ENCODE measurements around the gene TEK.
"Not testable (repeated sequence)": the region's sequence is repeated elsewhere in the genome, so short reads cannot be mapped to it uniquely, and the experiment has no call there.

TEK gene

DNA sequence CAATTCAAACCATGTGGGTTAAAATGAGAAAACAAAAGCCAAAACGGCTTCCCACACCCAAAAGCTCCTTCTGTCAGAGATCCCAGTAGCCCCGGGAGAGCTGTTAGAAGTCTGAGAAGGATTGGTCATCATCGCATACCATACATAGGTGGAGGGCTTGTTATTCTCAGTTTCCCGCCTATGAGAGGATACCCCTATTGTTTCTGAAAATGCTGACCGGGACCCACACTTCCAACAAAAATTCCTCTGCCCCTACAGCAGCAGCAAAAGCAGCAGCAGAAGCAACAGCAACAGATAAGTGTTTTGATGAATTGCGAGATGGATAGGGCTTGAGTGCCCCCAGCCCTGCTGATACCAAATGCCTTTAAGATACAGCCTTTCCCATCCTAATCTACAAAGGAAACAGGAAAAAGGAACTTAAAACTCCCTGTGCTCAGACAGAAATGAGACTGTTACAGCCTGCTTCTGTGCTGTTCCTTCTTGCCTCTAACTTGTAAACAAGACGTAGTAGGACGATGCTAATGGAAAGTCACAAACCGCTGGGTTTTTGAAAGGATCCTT is at the start of gene TEK:
Gene TEK, plus strand, starts transcription at position 245 of the 561 bp plus-strand sequence. CDS start 366 bp downstream, outside the sequence.
- DNase-seq (ENCODE audit: low spot score): no peak

DNA sequence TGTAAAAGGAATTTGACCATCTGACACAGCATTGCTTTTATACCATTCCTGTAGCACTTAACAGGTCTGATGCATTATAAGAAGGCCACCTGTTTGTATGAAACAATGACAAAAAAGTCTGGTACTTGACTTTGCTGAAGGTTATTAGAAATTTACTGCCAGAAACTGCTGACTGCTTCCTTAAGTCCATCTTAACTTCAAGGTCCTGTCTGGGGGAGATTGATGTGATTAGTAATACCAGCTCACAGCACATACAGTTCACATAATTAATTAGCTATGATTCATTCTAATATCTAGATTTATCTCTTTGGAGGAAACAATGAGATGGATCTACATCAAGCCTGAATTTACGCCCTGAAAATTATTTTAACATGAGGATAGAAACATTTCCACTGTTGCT is 49.6 kb upstream of the TEK start:
- no peak for DNase-seq (ENCODE audit: low spot score)

DNA sequence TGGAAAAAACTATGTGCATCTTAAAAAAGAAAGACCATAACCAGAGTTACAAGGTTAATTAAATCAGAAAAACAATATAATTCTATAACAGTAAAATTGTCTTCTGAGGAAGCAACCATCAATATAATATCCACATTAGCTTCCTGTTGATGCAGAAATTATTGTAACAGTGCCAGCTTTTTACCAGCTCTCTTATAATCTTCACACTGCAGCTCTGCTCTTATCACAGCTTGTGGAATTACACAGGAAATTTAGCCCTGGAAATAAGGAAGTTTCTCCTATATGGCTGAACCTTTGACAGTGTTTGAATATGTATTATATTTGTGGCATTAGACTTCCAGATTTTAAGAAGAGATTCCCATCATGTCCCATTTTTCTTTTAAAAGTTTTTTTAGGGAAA is 49.1 kb upstream of the TEK start:
- DNase-seq (ENCODE audit: low spot score): no peak

DNA sequence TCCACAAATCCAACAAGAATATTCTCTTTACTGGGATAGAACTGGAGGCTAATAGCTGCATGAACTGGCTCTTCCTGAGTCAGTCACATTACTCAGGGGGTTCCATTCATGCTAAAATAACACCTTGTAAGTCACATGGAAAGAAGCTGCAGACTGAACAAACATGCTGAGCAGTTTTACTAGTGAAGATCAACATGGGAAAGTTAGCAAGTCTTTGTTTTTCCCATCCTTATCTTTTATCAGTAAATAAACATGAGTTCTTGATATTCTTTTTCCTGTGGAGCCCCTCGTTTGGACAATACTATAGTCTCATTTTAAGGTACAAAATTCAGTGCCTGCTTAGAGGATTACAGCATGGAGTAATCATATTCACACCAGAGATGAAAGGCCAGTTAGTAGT is 43.7 kb upstream of the TEK start:
- DNase-seq (ENCODE audit: low spot score): peak; percentile 5

DNA sequence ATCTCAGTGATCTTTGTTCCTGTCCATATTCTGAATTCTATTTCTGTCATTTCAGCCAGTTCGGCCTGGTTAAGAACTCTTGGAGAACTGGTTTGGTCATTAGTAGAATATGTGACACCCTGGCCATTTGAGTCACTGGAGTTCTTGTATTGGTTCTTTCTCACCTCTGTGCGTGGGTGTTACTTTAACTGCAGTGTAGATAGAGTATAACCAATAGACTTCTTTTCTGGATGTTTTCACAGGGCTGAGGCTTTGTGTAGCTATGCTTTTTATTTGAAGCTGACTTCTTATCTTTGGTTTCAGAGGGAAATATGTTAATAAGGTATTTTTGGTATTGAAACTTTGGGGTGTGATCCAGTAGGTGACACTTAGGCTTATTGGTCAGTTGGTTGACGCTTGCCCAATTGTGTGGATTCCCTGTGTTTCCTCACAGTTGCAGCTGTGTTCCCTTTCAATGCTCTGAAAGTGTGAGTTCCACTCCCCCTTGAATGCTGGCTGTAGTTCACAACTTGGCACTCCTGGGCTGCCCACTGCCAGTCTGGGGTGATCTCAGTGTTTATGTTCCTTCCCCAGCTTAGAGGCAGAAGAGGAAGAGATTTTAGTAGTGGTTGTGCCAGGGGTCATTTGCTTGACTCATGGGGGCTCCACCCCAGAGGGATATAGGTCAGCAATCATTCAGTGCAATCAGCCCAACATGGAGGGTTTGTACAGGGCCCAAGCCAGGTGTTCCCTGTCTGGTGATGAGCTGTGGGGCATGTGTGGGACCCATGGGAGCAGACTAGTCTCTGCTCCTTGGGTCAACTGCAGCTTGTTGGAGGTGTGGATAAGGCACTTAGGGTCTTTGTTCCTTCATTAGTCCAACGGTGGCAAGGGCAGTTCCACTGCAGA is 34.9 kb upstream of the TEK start:
- DNase-seq (ENCODE audit: low spot score): no peak

DNA sequence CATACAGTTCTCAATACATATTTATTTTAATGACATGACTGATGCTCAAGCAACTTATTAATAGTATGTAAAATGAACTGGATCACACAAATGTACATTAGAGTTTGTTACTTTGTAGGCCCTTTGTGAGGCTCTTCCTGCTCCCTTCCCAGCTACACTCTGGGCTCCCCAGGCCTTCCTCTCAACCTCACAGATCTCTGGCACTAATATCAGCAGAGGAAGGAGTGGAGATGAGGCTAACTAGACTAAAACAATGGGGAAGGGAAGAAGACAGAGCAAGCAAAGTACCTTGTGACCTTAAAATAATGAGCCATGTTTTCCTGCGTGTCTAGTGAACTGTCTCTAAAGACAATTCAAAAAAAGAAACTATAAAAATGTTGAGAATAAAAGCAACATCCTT is 30.3 kb upstream of the TEK start:
- DNase-seq (ENCODE audit: low spot score): no peak

DNA sequence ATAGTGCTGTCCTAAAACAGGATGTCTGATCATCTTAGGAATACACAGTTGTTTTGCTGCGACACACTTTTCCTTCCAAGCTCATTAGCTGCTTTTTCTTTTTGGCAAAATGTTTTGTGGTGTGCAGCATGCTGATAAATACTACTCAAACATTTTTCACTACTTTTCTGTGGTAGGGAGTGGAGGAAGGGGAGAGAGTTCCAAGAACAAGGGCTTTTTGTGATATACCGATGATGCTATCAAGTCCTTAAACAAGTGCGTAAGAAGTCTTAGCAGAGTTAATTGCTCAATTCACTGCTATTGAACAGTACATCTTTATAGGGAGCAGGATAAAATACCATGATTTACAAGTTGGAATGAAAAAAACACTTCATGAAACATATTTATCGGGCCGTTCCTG is 23.6 kb upstream of the TEK start:
- no peak for DNase-seq (ENCODE audit: low spot score)

DNA sequence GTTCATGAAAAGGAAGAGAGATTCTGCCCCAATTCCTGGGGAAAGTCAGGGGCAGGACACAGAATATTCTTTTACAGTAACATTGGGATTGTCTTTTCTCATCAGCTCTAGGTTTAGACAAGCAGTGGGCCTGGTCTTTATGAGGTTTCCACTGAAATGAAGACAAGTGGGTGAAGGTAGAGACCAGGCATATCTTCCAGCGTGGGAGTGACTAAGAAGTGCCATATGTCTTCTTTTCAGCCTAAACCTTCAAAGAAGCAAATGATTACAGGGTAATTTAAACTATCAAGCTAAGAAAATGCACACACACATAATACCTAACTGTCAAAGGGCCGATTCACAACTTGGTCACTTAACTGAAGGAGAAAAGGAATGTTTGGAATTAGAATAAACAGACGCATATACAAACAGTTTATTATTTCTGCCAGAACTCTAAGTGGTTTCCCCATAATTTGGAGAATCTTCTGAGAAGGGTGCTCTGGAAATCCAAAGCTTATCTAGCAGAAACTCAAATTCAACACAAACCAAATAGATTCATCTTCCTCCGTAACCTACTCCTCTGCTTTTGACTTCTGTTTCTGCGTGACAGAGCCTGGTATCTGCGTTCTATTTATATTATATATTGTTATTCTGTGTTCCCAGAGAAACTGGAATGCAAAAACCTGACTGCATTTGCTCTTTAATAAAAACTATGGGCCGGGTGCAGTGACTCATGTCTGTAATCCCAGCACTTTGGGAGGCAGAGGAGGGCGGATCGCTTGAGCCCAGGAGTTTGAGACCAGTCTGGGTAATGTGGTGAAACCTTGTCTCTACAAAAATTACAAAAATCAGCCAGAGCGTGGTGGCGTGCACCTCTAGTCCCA is 22.0 kb upstream of the TEK start:
- peak; percentile 42 for DNase-seq (ENCODE audit: low spot score)

DNA sequence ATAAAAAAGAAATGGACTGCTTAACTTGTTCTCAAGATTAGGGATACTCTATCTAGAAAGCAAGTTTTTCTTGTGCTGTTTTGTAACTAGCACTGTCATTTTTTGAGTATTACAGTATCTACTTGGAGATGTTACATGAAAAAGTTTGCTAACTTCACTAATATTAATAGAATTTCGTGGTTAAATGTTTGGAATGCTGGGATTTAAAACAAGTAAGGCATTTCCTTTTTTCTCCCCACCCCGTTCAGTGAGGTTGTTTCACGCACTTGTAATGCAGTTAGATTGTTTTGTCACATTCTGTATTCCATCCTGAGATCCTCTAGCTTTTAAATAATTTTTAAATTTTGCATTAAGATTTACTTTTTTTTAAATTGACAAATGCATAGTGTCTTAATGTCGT is 20.0 kb upstream of the TEK start:
- no peak for DNase-seq (ENCODE audit: low spot score)

DNA sequence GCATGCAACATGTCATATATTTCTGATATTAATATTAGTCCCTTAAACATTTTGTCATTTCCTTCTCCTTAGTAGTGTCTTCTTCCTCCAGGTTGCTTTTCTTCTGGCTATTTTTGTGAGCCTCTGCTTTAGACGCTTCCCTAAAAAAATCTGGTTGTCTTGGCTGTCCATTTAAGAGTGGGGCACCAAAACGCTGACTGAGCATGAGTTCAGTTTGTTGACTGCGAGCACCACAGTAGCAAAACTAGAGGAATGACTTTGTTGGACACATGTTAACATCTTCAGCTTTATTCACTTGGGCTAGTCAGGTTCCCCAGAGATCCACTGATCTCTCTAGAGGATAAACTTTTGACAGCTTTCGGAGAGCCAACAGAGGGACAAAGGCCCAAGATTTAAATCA is 19.3 kb upstream of the TEK start:
- no peak for DNase-seq (ENCODE audit: low spot score)

DNA sequence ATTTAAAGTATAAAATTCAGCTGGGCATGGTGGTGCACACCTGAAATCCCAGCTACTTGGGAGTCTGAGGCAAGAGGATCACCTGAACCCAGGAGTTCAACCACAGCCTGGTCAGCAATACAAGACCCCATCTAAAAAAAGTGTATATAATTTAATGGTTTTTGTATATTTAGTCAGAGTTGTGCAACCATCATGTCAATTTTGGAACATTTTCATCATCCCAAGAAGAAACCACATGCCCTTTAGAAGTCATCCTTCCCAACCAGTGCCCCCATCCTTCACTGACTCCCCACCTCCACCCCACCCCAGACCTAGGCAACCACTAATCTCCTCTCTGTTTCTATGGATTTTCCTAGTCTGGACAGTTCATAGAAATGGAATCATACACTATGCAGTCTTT is 18.8 kb upstream of the TEK start:
- DNase-seq (ENCODE audit: low spot score): no peak

DNA sequence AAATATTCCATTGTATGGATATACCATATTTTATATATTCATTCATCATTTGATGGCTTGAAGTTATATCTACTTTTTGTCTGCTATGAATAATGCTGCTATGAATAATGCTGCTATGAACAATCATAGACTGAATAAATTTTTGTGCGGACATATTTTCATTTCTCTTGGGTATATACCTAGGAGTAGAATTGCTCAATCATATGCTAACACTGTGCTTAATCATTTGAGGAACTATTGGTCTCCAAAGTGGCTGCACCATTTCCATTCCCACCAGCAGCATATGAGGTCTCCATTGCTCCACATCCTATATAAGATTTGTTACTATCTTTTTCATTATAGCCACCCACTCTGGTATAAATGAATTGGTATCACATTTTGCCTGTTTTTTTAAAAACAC is 18.3 kb upstream of the TEK start:
- no peak for DNase-seq (ENCODE audit: low spot score)

DNA sequence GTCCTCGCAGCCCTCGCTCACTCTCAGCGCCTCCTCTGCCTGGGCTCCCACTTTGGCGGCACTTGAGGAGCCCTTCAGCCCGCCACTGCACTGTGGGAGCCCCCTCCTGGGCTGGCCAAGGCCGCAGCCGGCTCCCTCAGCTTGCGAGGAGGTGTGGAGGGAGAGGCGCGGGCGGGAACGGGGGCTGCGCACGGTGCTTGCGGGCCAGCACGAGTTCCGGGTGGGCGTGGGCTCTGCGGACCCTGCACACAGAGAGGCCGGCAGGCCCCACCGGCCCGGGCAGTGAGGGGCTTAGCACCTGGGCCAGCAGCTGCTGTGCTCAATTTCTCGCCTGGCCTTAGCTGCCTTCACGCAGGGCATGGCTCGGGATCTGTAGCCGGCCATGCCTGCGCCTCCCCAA is 16.5 kb upstream of the TEK start:
- not testable (repeated sequence) for DNase-seq (ENCODE audit: low spot score)

DNA sequence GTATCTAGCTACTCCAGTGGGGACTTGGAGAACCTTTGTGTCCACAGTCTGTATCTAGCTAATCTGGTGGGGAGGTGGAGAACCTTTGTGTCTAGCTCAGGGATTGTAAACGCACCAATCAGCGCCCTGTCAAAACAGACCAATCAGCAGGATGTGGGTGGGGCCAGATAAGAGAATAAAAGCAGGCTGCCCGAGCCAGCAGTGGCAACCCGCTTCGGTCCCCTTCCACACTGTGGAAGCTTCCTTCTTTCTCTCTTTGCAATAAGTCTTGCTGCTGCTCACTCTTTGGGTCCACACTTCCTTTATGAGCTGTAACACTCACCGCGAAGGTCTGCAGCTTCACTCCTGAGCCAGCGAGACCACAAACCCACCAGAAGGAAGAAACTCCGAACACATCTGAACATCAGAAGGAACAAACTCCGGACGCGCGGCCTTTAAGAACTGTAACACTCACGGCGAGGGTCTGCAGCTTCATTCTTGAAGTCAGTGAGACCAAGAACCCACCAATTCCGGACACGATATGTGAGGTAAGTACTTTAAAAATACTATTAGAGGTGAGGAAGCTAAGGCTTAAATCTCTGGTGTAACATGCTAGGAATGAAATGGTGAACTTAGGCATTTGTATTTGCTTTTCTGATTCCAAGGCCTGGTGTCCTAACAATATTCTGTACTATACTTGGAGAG is 15.5 kb upstream of the TEK start:
- DNase-seq (ENCODE audit: low spot score): not testable (repeated sequence)

DNA sequence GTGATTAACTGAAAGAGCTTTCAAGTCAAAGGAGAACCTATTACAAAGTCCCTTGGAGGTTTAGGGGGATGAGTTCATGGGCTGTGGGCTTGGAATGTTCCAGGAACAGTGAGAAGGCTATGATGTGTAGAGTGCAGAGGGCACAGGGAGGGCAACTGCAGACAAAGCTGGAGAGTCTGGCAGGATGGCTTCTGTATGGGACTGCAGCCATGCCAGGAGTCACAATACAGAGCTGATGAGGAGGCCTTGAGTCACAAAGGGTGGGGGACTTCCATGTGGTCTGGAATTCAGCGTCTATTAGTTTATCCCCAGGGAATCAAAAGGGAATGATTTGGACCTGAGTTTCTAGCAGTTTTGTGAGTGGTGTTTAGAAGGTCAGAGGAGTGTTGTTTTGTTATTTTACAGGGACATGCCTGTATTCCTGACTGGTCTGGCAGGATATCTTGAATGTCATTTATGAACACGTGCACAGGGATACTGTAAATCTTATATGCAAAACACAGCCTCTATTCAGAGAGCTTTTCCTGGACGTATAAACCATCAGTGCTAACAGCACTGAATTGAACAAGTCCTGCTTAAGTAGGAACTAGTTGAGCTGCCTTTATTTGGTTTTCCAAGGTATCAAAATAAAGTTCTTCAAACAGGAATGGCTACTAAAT is 14.3 kb upstream of the TEK start:
- peak; percentile 86 for DNase-seq (ENCODE audit: low spot score)

DNA sequence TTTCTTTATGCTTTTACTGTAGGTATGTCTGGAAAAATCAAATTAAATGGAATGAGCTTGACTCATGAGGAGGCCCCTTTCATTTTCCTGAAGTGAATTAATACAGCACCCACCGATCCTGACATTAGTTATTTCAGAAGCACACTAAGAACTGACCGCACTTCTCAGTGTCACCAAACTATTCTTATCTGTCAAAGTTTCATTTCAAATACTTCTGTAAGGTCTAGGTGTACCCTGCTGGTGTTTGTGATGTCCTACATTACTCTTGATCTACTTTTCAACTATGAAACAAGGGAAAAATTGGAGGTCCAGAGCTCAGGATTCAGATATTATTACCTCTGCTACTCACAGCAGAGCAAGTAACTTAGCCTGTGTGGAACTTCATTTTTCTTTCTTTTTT is 1.8 kb upstream of the TEK start:
- no peak for DNase-seq (ENCODE audit: low spot score)

DNA sequence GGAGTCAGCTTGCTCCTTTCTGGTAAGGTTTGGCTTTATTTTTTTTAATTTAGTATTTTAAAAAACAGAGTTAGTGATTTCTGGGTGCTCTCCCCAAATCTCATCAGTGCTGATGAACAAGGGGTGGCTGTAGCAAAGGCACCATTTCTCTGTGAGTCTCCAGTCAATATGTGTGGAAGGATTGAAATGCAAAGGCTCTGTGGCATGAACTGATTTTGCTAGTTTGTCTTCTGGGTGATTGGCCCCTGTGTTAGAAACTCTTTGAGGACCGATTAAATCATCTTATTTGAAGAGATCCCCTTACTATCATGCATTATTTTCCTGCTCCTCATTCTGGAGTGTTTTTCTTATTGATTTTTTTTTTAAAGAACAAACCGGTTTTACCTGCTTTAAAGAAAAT is 596 bp downstream of the TEK start:
- DNase-seq (ENCODE audit: low spot score): no peak

DNA sequence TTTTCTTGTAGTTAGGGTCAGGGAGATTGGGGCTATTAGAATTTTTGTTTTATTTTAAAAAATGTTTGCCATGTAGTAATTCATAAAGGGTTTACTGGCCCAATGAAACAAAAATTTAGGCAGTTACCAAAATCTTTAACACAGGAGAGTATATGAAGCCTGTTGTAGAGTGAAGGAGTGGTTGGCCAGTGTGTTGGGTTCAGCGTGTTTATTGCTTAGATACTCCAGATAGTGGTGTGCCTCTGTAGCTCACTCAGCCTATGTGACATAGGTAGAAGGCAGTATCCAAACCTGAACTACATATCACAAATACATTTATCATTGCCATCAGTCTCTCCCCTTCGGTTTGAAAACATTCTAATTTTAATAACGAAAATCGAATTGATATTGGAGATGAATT is 1.2 kb downstream of the TEK start:
- no peak for DNase-seq (ENCODE audit: low spot score)

DNA sequence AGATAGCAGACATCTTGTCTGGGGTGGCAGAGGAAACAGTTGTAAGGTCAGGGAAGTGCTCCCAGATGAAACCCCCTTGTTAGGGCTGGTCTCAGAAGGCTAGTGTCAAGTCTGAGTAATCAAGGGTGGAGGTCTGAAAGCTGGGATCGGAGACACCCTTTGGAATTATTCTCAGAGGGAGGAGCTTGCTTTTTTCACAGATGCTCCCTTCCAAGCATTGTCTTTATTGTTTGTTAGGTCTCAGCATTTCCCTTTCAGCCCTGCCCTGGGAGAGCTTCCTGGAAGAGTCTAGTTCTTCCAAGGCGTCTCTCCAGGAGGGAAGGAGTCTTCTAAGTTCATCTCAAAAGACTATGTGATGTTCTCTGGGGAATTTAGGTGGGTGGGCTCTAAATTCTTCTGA is 3.2 kb downstream of the TEK start:
- no peak for DNase-seq (ENCODE audit: low spot score)

DNA sequence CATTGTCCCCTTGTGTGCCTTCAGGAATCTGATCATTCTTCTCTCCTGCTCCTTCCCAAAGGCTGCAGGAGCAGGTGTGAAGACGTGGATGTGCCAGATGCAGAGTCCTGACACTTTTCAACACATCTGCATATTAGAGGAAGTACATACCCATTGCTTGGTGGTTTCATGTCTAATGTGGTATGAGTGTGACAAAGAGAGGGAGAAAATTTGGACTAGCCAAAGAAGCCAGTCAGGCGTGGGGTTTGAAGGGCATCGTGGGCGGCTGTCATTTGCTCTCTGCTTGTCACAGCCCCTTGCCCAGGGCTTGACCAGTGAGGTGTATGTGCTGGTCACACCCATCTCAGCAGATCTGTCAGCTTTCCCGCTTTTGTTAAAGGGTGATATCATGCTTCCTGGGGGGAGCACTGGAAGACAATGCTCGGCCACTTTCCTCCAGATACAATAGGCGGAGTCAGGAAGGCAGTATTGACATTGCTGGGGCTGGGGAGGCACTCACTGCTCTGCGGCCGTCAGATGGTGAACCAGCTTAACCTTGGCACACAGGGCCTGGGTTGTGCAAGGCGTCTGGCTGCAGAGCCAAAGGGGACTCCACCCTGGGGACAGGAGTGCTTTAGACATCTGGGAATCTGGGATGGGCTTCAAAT is 8.6 kb downstream of the TEK start:
- peak; percentile 76 for DNase-seq (ENCODE audit: low spot score)

DNA sequence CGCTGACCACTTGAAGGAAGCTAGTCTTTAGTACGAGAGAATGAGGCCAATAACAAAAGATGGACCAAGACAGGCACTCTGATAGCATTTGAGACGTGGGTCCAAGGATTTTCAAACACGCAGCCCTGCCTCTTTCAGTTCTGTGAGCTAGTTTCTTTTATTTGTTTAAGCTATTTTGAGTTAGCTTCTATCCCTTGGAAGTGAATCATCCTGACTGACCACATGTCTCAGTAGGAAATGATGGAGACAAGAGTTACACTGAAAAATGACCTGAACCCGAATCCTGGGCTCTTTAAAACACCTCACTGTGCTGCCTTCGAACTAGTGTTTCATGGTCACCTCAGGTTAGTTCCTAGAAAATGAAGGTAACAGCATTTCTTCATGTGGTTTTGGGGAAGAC is 9.9 kb downstream of the TEK start:
- peak; percentile 59 for DNase-seq (ENCODE audit: low spot score)

All from kidney tubule cell (primary cell).